Body of pancreas (tissue), 4 donors: Measurements from ENCODE around the gene TUBB2B. TPM values are rescaled to one million over a fixed set of nuclear protein-coding genes. Genes with fewer than 3 reads are reported as not detected.
A peak's percentile ranks its signal among the peaks of the same experiment; 100 is the strongest.
"Not testable (repeated sequence)": the region's sequence is repeated elsewhere in the genome, so short reads cannot be mapped to it uniquely, and the experiment has no call there.

Experiments
- ATAC-seq: fragments of 150-250 bp; one replicate; pipeline ENCODE4 v1.9.1; 2016
- DNase-seq, 4 donors: peaks; one replicate each; pipeline ENCODE4 v3.0.0-alpha.2; 2019
- H3K27ac ChIP-seq, 4 donors: fragments of 200-600 bp; sonication (generic); 1 replicate in 3 of 4; 2 replicates in 1 of 4; pipeline versions ENCODE4 v1.5.1 to v1.6.1; 2016 to 2019; ENCODE audit warnings: mild to moderate bottlenecking in 1 of 4, mixed read lengths in 1 of 4, moderate library complexity in 1 of 4
- H3K27me3 ChIP-seq, 2 donors: fragments of 200-600 bp; sonication (generic); one replicate each; pipeline ENCODE4 v1.6.0; 2016; ENCODE audit warnings: mild to moderate bottlenecking in 1 of 2
- H3K36me3 ChIP-seq, 2 donors: fragments of 200-600 bp; sonication (generic); replicated peaks in 1 of 2; 2 replicates each; pipeline ENCODE4 v1.5.1; 2016; ENCODE audit warnings: low read depth in 2 of 2; ENCODE audit not compliant: insufficient read depth in 1 of 2
- H3K4me1 ChIP-seq: fragments of 200-600 bp; sonication (generic); one replicate; pipeline ENCODE4 v1.6.0; 2016
- H3K4me3 ChIP-seq, 2 donors: fragments of 200-600 bp; sonication (generic); 1 replicate in 1 of 2; 2 replicates in 1 of 2; pipeline ENCODE4 v1.5.1; 2016 to 2019
- H3K9me3 ChIP-seq, 3 donors: fragments of 200-600 bp; sonication (generic); 1 replicate in 2 of 3; 2 replicates in 1 of 3; pipeline ENCODE4 v1.5.1; 2016
- CTCF ChIP-seq, 7 experiments: fragments of 450-650 bp in 4 of 7; fragments of 200-600 bp in 3 of 7; sonication (generic) in 3 of 7; IDR thresholded peaks; one replicate each; pipeline ENCODE4 v1.5.1; 2016 to 2019; ENCODE audit warnings: antibody characterized with exemption in 7 of 7
- POLR2A ChIP-seq, 3 donors: fragments of 450-650 bp; IDR thresholded peaks; one replicate each; pipeline ENCODE4 v1.6.1; 2016; ENCODE audit warnings: antibody characterized with exemption in 3 of 3, mild to moderate bottlenecking in 2 of 3
- WGBS, 2 donors: methylation state at CpG; one replicate each; pipeline ENCODE4 v1.1.5; 2017; 5-methylcytosine and 5-hydroxymethylcytosine counted together
- intact Hi-C: fragments of 100-400 bp; cut with DNase I; formaldehyde crosslinking; loops from one replicate; pipeline ENCODE4 v1.15.1; 2023
- total RNA-seq, 2 donors: library from RNA; depleted of rRNA; stranded (reverse); fragments of >200 nt; gene quantifications; one replicate each; pipeline ENCODE4 v1.1.0, GENCODE V29; 2016

Gene TUBB2B
- total RNA-seq, 2 donors from 2014 or later, result 1.3 to 10.6 TPM

- Histone ChIP-seq H3K27me3 (no peaks in the 10 kb centered on the region), H3K9me3 (no peaks in the 10 kb centered on the region), H3K4me1 (no peaks in the 10 kb centered on the region), H3K27ac (no peak overlapping the region), H3K36me3 (no peaks in the 10 kb centered on the region), H3K4me3 (no peak overlapping the region)
- no peak for ATAC-seq
- no peak for TF ChIP-seq CTCF (IDR thresholded peaks at IDR 0.05)
- TF ChIP-seq POLR2A (IDR thresholded peaks at IDR 0.05), result no peak
- no peak for DNase-seq
- intact Hi-C loops, result no loop called here
- WGBS, 2 donors, result 80 to 85% methylated on average over 4 of the region's 4 CpGs
These were observed 44.4 kb downstream of the TUBB2B start for GRCh38 chr6:3183066-3183465.

DNA sequence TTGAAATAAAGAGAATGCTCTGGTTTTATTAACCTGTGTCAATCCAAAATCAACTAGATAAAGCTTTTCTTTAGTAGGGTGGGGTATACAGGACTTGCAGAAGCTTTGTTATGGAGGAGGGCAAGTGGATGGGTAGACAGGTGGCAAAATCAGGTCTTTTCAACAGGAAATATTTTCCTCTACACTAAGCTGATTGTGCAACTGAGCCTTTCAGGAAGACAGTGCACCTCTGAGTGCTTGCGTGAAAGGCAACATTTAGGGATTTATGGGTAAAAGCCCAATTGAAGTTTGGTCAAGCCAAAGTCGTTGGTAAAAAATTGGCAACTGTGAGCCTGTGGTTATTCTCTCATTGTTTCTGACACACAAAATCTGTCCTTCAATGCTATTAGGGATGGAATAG lies 46.3 kb downstream of the TUBB2B start:
- no peaks in the 10 kb centered on the region for H3K36me3 ChIP-seq
- no peaks in the 10 kb centered on the region for H3K9me3 ChIP-seq
- no peak for TF ChIP-seq POLR2A (IDR thresholded peaks at IDR 0.05)
- no peak for TF ChIP-seq CTCF (IDR thresholded peaks at IDR 0.05)
- H3K27ac ChIP-seq, result no peak overlapping the region
- ATAC-seq (no peak), DNase-seq (no peak)
- no peaks in the 10 kb centered on the region for H3K4me1 ChIP-seq
- no peaks in the 10 kb centered on the region for H3K27me3 ChIP-seq
- no peak overlapping the region for H3K4me3 ChIP-seq
- 62 to 79% methylated on average over 2 of the region's 2 CpGs for WGBS, 2 donors
- intact Hi-C loops, result no loop called here

- H3K4me1 ChIP-seq, intact Hi-C loops, H3K27ac ChIP-seq, H3K9me3 ChIP-seq, H3K27me3 ChIP-seq, H3K4me3 ChIP-seq, H3K36me3 ChIP-seq: not testable (repeated sequence)
- DNase-seq (peak in 1 of 4 donors; percentile 26), ATAC-seq (peak; percentile 60)
- WGBS, 2 donors, result 55 to 64% methylated on average over 3 to 7 of the region's 8 CpGs
These were observed 47.5 kb downstream of the TUBB2B start for GRCh38 chr6:3179945-3180344.

GRCh38 chr6:3178666-3179065 lies 48.8 kb downstream of the TUBB2B start:
- H3K27ac ChIP-seq, intact Hi-C loops, H3K27me3 ChIP-seq, H3K4me1 ChIP-seq, H3K36me3 ChIP-seq, H3K9me3 ChIP-seq, H3K4me3 ChIP-seq: not testable (repeated sequence)
- peak; percentile 71 for ATAC-seq
- 50 to 60% methylated on average over 2 to 5 of the region's 8 CpGs for WGBS, 2 donors
- DNase-seq, result peak in 1 of 4 donors; percentile 32

DNA sequence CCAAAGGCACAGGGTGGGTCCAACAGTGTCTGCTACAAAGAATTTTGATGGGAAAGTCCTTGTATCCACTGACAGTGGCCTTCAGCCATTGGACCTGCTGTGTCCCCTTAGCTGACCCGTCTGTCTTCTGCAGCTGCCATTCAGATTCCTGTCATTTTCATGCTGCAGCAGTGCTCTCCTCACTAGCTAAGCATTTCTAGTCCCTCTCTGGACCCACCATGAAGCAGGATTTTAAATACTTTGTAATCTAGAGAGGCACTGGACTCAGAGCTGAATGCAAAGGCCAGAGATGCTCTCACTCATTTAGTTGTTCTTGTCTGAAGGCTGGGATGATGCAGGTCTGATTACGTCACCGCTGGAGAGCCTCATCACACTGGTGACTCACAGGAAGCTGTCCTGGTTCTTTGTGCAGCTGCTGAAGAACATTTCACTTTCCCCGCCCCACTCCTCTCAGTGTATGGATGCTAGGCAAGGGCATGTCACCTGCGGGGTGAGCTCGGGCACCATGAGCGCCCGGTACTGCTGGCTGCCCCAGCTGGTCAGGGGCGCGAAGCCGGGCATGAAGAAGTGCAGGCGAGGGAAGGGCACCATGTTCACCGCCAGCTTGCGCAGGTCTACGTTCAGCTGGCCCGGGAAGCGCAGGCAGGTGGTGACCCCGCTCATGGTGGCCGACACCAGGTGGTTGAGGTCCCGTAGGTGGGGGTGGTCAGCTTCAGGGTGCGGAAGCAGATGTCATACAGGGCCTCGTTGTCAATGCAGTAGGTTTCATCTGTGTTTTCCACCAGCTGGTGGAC lies 50.7 kb downstream of the TUBB2B start:
- no peak overlapping the region for H3K27ac ChIP-seq
- no peaks in the 10 kb centered on the region for H3K36me3 ChIP-seq
- H3K4me3 ChIP-seq, result no peak overlapping the region
- no peak for TF ChIP-seq CTCF (IDR thresholded peaks at IDR 0.05)
- no peak for TF ChIP-seq POLR2A (IDR thresholded peaks at IDR 0.05)
- WGBS, 2 donors, result 79 to 90% methylated on average over 13 of the region's 22 CpGs
- no peaks in the 10 kb centered on the region for H3K4me1 ChIP-seq
- DNase-seq, result peak in 1 of 4 donors; percentile 49
- intact Hi-C loops, result no loop called here
- peak; percentile 30 for ATAC-seq
- H3K27me3 ChIP-seq, result no peaks in the 10 kb centered on the region
- no peaks in the 10 kb centered on the region for H3K9me3 ChIP-seq
